Lung microvascular endothelial cell (primary cell): ENCODE results near the gene MARCO. TPM values are rescaled to one million over a fixed set of nuclear protein-coding genes. Genes with fewer than 3 reads are reported as not detected.

ENCODE experiments used
- DNase-seq, 2 donors: peaks; one replicate each; pipeline versions ENCODE4 v3.0.0 to v3.0.0-alpha.2; 2010; ENCODE audit warnings: low read depth in 2 of 2
- total RNA-seq: library from RNA; depleted of rRNA; stranded (reverse); fragments of >200 nt; gene quantifications from 2 replicates; pipeline ENCODE4 v1.2.1, GENCODE V29; 2014

MARCO gene, protein sequence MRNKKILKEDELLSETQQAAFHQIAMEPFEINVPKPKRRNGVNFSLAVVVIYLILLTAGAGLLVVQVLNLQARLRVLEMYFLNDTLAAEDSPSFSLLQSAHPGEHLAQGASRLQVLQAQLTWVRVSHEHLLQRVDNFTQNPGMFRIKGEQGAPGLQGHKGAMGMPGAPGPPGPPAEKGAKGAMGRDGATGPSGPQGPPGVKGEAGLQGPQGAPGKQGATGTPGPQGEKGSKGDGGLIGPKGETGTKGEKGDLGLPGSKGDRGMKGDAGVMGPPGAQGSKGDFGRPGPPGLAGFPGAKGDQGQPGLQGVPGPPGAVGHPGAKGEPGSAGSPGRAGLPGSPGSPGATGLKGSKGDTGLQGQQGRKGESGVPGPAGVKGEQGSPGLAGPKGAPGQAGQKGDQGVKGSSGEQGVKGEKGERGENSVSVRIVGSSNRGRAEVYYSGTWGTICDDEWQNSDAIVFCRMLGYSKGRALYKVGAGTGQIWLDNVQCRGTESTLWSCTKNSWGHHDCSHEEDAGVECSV
- total RNA-seq, result not detected in 2 replicates

DNA sequence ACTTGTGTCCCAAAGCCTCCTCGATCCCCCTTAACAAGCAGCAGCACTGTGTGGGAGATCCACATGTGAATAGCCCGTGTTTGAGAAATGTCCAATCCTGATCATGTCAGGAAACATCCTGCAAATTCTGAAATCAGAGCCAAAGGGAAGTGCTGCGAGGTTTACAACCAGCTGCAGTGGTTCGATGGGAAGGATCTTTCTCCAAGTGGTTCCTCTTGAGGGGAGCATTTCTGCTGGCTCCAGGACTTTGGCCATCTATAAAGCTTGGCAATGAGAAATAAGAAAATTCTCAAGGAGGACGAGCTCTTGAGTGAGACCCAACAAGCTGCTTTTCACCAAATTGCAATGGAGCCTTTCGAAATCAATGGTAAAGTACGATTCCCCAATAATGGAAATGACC lies at the start of gene MARCO:
TSS of gene MARCO (plus strand) at position 164 of the 400 bp plus-strand sequence. CDS start at position 271, 107 bp downstream.
- no peak for DNase-seq

DNA sequence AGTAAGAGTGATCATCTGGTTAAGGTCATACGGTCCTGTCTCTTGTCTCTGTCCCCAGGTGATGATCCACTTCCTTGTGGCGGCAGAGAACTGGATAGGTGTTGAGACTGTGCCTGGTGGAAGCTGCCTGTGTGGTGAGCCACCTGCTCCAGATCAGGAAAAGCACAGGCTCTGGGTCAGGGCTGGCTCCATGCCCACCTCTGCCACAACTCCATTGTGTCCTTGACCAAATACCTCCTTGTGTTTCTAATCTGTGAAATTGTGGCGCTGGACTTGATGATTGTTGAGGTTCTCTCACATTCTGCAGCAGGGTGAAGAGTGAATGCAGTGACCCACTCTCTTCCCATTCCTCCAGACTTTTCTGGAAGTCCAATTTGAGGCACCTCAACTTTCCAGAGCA lies 48.9 kb upstream of the MARCO start:
- DNase-seq, result no peak

DNA sequence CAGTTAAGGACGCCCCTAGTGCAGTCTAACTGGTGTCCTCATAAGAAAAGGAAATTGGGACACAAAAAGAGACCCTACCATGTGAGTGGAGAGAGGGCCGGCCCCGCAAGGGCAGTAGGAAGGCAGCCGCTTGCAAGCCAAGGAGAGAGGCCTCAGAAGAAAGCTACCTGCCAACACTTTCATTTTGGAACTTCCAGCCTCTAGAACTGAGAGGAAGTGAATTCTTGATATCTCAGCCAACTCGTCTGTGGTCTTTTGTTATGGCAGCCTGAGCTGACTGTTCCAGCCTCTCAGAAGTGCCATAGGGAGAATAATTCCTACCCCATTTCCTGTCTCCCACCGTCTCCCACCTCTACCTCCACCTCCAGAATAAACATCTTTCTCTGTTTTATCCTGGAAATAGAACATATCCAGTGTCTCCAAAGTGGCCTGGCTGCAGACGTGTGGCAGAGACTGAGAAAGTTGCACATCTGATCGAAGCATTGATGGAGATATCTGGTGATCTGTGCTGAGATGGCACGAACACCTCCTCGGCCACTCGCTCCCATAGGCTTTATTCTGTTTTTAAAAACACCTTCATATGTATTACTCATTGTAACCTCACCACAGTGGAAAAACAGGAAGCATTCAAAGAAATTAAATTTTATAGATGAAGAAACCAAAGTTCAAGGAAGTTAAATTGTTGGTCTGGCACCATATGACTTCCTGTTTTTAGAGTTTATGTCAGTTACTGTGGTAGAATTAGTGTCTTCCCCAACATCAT lies 39.5 kb upstream of the MARCO start:
- DNase-seq, result no peak

DNA sequence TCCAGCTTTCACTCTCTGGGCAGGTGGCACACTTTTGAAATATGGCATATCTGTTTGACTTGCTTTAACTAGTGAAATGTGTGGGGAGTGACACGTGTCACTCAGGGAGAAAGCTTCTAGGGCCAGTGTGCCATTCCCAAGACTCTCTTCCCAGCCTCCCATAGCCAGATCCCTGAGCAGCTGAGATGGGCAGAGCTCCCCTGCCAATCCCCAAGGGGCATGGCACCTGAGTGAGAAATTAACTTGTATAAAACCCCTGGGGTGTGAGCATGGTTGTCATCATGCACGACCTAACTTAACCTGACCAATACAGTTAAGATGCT lies 39.0 kb upstream of the MARCO start:
- DNase-seq, result no peak

DNA sequence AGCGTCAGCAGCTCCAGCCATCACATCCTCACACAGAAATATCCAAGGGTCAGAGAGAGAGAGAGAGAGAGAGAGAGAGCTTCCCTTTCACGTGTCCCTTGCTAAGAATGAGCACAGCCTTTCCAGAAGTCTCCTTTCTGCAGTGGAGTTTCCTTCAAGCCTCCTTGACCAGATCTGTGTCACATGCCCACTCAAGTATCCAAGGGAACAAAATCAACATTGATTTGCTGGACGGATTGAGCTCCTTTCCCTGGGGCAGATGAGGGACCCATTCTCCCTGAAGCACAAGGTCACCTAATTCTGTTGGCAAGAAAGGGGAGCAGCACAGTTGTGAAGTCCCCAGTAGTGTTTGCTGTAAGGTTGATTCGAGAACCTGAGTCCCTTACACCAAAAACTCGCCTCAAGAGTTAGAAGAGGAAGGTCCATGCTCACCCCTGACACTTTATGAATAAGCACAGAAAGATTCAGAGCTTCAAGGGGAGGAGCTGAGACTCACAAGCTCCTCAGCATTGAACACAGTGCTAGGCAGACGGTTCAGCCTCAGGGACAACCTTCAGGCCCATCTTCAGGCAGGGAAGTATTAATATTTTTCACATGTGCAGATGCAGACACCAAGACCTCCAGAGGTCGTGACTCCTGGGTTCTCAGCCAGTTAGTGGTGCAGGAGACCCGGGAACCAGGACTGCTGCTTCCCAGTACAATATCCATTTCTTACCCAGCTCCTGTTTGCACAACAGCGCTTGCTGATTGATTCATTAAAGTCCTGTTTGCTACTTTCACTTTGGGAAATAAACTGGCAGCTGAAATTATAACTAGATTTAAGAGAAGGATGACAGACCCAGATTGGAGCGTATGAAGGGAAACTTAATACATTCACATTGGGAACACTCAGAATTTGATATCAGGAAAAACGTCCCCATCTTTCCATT lies 38.2 kb upstream of the MARCO start:
- DNase-seq, result no peak

DNA sequence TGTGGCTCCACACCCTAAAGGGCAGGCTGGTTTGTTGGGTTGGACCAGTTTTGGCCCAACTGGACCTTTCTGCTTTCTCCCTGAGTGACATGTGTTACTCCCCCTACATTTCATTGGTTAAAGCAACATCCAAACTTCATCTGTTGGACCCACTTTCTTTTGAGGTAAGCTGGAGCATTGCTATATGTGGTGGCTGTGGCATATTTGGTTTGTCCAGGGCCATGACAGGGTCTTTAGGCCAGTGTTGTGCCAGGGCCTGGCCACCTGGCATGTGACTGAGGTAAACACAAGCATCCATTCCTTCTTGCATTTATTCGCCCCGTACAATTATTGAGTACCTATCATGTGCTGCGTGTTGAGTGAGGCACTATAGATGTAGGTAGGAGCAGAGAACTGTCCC lies 36.8 kb upstream of the MARCO start:
- no peak for DNase-seq

DNA sequence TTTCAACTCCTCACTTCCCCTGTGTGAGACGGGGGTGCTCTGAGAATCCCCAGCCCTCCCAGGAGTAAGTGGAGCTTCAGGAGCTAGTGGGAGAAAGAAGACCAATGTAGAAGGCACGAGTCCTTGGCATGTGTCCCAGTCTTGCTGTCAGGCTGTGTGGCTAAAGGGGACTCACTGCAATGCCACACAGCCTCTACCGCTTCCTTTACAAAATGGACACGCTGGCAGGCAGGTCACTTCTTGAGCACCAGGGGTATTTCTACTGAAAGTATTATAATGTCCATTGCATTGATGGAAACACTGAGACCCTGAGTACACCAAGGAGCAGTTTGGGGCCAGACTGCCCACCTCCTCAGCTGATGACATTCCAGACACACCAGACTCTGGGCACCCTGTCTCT lies 35.8 kb upstream of the MARCO start:
- DNase-seq, result no peak

DNA sequence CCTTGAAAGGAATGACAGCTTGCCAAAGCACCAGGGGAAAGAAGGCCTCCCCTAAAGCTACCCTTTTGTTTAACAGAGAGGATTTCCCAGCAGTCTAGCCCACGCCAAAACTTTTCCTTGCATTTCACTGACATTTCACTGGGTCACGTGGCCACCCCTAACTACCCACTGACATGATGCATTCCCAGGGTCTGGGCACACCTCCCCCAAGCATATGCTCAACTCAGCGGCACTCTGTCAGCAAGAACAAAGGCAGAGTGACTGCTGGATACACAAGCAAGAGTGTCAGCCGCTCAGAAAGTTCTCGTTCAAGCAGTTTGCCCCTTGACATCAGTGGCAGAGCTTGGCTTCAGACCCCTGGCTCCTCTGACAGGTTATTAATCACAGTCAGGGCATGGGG lies 34.2 kb upstream of the MARCO start:
- DNase-seq, result no peak

DNA sequence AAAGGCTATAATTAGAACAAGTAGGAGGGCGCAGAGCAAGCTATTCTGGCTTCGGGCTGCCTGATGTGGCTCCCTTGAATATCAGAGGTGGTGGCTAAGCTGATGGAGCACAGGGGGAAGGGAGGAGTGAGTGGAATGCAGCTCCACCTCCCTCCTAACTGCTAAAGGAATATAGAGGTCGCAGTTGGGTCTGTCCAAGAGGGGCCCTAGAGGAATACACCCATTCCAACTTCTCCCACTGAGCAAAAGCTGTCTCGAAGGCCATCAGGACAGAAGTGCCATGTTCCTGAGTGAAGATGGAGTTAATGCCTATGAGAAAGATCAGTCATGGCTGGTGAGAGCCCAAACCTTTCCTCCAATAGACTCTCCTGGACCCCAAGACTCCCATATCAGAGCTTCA lies 32.8 kb upstream of the MARCO start:
- DNase-seq, result no peak

DNA sequence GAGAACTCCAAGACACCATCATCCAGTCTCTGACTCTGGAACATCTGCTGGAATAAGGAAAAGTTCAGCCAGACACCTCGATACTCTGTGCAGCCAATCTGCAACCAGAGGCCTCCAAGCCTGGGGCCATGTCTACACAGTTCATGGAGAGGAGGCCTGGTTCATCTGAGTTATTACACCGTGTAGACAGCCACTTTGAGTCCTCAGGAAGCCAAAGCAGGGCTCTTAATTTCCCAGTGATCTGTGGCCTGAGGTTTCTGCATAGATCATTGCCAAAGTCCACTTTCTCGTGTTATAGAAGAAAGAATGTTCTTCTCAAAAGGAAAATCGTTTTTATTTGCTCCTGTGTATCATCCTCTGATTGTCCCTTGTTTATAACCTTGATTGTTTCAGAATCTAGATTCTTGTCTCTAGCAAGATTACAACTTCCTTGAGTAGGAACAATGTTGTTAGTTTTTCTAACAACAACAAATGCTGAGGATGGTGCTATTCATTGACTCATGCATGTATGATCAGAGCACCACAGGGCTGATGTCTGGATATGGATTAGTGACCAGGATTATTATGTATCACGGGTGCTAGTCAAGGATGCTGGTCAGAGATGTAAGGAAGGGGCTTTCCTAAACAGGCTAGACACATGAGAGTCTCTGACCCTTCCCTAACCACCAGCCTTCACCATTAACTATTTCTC lies 30.7 kb upstream of the MARCO start:
- DNase-seq, result no peak

DNA sequence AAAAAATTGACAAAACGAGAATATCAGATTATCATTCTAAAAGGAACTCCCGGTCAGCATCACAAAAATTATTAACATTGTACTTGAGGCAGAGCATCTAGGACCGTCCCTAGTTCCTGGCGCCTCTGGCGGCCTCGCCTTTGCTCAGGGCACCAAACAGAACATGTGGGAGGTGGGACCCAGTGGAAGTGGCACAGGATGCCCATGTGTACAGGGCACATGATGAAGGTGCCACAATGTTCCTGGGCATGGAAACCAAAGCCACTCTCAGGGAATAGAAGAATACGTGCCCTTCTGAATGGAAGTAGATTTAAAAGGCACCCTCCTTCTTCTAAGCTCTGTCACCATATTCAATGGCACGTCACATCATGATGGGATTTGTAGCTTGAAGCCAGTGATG lies 30.1 kb upstream of the MARCO start:
- DNase-seq, result no peak

DNA sequence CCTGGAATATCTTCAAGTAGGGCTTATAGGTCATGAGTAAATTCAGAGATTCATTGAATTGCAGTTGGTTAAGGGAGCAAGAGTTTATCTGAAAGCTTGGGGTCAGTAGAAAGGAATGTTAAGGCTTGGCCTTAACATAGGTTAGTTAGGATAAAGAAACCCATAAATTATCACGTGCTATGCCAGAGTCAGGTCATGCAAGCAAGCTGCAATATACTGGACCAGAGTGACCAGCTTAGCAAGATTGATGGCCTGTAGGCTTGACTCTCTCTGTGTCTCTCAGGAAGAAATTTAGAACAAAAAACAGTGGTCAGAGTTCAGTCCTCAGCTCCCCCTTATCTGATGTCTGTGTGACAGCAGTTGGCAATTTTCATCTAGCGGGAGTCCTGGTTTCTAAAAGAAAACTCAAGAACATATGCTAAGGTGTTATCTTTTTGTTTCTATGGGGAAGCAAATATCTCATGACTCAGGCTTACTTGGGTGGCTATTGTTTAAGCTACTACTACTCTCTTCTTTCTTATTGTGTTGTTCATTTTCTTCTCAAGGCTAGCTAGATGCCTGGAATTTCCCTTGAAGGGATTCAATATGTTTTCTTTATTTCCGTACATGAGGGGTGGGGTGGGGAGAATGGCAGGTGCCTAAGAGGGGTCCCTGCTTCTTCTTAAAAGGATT lies 28.7 kb upstream of the MARCO start:
- DNase-seq, result no peak

DNA sequence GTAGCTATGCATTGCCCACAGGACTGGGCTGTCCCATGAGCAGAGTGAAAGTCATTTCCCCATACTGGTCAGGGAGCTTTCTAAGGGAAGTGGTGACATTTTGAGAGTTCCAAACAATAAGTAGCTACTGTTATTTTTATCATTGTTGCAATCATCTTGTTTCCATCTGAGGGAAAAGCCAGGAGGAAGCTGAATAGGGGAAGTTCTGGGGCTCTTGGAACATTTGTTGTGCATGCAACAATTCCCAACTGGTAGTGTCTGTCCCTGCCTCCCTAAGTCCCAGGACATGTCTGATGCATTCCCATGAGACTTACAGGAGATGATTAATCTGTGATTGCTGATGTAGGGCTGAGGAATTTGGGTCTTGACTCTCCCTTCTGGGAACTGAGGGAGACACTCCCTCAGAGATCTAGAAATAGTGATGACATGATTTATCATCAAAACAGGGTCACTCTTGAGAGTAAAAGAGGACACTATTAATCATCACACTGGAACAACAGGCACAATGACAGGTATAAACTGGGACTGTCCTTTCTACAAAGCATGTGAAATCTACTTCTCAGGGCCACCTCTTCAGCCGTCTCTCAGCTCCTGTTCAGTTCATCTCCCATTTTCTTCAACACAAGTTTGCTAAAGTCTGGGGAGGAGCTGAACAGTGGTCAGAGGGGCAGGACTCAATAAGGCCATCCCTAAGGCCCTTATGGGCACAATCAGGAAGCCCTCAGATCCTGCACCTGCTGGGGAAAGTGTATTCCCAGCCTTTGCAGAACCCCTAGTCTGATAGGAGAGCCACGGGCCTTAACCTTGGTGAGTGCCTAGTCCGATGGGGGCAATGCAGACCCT lies 28.0 kb upstream of the MARCO start:
- DNase-seq, result no peak

DNA sequence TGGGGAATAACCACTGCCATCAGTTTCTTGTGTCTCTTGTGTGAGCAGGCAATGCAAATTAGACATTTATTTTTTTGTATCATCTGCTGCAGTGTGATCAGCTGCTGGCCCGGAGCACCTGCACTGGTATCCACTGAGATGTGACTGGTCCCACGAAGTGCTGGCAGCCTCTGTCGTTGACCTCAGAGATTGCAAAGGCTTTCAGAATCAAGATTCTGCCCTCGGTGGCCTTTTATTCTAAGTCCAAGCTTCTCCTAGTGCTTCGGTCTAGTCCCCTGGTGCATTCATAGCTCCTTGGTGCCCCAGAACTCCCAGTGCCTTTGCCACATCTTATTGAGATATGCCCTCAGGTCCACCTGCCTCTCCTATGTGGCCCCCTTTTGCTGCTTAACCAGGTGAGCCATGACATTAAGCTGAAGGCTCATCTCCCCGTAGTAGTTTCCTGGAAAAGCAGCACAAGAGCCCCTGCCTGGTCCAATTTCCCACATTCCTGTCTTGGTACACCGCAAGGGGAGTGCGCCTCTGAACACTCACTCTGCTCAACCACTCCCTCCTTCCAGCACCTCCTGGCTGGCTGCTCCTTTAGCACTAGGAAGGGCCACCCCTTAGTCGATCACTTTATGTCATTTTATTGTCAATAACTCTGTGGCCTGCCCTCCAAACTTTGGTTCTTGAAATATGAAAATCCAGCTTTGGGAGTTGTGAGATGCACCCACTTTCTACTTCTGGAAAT lies 27.1 kb upstream of the MARCO start:
- no peak for DNase-seq

DNA sequence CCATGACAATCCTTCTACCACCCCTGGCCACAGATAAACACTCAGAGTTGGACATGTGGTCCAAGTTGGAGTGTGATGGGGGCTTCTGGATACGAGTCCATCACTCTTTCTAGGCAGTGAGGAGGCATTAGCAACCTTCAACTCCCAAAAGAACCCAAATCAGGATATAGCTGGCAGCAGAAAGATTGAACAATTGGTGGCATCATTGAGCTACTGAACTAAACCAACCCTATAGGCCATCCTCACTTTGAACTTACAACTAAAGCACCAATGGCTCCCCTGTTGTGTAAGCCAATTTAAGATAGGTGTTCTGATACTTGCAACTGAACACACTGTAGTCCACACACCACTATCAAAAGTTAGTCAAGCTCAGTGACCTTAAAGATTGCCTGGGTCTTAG lies 24.0 kb upstream of the MARCO start:
- no peak for DNase-seq

DNA sequence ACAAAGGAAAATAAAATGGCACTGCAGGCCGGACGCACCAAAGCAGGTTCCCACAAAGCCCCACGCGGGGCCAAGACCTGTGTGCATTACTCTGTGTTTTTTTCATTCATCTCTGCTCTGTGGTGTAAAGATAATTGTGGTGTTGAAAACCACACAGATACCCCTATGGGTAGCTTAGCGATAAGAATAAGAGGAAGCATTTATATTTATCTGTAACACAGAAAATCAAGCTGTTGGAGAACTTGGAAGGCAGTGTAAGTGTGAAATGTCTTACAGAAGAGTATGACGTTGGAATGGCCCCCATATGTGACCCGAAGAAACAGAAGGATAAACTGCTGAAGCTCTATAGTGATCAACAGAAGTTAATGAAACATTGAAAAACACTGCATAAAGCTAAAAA lies 20.3 kb upstream of the MARCO start:
- no peak for DNase-seq

DNA sequence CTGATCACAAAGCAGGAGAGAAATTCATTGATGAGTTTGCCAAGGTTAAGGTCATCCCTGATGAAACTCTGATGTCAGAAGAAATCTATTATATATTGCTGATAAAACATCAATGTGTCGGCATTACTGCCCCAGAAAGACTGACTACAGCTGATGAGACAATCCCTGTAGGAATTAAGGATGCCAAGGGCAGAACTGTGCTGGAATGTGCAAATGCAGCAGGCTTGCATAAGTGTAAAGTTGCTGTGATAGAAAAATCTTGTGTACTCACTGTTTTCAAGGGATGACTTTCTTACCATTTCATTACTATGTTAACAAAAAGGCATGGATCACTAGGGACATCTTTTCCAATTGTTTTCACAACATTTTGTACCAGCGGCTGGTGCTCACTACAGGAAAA lies 19.7 kb upstream of the MARCO start:
- DNase-seq, result no peak

DNA sequence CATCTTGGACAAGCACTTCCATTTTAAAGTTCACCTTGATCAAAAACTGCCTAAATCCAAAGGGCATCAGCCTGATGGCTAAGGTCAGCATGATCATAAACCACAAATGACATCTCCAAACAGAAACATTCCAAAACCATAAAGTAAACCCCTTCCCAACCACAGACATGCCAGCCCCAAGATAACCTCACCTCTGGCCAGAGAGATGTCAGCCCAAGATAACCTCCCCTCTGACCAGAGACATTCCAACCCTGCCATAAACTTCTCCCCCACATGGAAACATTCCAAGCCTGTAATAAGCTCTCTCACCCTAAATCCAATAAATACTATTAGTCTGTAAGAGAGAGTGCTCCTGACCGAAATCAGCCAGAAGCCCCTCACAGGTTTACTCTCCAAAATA lies 18.6 kb upstream of the MARCO start:
- DNase-seq, result no peak

DNA sequence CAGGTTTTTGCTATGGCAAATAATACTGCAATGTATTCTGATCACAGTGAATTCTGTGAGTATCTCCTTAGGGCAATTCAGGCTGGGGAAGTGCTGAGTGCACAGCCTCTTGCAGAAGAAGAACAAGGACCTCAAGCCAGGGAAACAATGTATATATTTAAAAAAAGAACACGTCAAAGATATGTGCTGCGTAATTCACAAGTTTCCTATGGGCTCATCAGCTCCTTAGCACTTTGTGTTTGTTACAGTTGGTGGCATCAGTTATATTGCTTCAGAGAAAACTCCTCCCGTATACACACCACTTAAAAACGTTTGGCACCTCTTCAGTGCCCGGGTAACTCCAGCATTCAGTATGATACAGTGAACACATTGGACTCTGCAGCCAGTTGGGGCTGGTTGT lies 16.5 kb upstream of the MARCO start:
- DNase-seq, result no peak
